HG03575 (cell line): ENCODE results near the gene ZNF398.
"Not testable (repeated sequence)": the region's sequence is repeated elsewhere in the genome, so short reads cannot be mapped to it uniquely, and the experiment has no call there.

Source experiments
- ATAC-seq: cut with Tn5 transposase; IDR thresholded peaks from one replicate; pipeline ENCODE4 v1.9.1; 2021; ENCODE audit not compliant: unreplicated experiment, insufficient number of reproducible peaks, low FRiP score; ENCODE audit errors: extremely low read depth

The ZNF398 gene

DNA sequence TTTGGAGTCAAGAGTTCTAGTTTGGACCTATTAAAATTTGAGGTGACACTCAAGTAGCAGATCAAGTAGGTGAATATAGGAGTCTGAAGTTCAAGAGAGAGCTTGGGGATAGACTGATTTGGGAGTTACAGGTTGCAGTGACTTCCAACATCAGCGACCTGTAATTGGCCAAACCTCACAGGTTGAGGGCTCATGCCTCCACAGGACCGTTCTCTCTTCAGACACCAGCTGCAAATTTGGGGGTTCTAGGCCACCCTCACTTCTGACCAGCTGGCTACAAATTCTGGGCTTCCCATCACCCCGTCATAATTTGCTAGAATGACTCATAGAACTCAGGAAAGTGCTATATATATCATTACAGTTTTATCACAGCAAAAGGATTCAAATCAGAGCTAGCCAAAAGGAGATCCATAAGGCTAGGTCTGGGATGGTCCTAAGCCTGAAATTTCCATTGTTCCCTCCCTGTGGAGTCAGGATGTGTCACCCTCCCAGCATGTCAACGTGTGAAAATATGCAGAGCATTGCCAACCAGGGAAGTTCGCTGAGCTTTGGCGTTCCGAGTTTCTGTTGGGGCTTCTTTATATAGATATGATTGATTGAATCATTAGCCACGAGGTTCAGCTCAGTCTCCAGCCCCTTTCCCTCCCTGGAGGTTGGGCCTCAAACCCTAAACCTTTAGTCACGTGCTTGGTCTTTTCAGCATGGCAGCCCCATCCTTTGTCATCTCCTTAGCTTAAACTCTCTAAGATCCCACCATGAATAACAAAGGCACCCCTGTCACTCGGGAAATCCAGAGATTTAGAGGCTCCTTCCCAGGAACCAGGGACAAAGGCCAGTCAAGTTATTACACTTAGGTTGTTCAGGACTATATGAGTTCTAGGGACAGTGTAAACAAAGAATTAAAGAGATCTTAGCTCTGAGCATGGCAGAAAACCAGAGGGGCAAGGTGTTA is 71.5 kb downstream of the ZNF398 start:
- ATAC-seq, result no peak

DNA sequence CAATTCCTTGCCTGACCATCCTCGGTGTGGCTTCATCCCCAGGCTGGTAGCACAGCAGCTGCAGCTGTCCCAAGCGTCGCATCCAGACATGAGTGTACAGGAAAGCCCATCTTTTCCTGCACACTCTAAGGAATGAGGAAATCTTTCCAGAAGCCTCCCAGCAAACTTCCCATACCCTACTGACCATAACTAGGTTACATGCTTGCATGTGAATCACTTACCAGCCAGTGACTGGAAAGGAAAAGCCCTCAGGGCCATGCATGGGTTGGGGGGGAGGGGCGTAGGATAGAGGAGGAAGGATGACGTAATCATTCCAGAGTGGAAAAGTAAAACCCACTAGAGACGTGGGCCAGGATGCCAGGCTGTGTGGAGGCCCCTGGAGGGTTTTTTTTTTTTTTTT is 73.3 kb downstream of the ZNF398 start:
- no peak for ATAC-seq

DNA sequence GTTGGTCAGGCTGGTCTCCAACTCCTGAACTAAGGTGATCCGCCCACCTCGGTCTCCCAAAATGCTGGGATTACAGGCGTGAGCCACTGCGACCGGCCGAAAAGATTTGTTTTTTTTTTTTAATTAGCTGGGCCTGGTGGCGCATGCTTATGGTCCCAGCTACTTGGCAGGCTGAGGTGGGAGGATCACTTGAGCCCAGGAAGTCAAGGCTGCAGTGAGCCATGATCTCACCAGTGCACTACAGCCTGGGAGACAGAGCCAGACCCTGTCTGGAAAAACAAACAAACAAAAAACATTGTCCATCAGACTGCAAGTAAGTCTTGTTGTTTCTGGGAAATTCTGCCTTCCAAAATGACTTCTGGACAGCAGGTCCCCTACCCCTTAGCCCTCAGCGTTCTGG is 75.9 kb downstream of the ZNF398 start:
- ATAC-seq, result no peak

DNA sequence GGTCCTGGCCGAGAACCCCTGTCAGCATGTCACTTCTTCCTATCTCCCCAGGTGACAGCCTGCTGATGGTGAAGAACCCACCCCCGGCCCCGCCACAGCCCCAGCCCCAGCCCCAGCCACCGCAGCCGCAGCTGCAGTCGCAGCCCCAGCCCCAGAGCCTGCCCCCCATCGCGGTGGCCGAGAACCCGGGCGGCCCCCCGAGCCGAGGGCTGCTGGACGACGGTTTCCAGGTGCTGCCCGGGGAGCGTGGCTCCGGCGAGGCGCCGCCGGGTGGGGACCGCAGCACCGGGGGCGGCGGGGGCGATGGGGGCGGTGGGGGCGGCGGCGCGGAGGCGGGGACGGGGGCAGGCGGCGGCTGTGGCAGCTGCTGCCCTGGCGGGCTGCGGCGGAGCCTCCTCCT is 76.5 kb downstream of the ZNF398 start:
- no peak for ATAC-seq

DNA sequence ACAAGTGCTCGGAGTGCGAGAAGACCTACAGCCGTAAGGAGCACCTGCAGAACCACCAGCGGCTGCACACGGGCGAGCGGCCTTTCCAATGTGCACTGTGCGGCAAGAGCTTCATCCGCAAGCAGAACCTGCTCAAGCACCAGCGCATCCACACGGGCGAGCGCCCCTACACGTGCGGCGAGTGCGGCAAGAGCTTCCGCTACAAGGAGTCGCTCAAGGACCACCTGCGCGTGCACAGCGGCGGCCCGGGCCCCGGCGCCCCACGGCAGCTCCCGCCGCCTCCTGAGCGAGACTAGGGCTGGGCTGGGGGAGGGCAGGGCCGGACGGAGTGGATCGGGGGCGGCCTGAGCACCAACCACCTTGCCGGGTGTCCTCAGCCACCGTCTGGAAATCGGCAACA is 77.1 kb downstream of the ZNF398 start:
- no peak for ATAC-seq

DNA sequence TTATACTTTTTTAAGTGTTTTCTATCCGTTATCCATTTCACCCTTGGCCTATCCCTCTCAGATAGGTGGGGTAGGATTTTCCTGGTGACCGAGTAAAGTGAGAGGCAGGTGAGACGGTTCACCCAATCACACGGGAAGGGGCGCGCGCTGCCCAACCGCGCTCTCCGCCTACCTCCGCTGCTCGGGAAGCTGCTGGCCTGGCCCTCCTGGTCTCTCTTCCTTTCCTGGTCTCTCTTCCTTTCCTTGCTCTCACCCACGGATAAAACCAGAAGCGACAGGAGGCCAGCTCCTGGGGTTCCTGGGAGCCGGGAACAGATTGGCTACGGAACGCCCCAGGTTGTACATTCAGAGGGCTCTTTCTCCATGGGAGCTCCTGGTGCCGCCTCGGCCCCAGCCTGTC is 77.9 kb downstream of the ZNF398 start:
- ATAC-seq, result no peak

DNA sequence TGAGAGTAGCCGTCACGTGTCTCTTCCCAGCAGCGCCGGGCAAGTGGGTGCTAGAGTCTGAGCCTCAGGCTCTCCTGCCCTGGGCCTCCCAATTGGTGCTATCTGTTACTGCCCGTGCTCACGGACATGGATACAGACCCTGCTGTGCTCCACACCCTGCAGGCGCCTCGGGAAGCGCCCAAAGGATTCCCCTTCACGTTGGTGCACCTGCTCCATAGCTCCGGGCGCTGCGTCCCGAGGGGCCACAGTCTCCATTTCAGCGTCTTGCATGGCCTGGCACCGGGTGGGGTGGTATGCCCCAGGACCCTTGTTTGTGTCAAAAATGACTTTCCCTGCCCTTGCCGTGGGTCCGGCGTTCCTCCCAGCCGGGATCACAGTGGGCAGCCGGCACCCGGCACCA is 78.4 kb downstream of the ZNF398 start:
- ATAC-seq, result no peak

DNA sequence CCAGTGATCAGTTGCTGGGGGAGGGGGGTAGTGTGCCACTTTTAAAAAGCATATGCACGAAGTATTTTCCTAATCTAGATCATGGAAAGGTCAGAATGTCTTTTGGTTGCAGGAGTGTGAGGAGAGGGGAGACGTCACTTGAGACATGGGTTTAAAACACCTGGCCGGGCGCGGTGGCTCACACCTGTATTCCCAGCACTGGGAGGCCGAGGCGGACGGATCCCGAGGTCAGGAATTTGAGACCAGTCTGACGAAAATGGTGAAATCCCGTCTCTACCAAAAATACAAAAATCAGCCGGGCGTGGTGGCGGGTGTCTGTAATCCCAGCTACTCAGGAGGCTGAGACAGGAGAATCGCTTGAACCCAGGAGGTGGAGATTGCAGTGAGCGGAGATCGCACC is 79.1 kb downstream of the ZNF398 start:
- not testable (repeated sequence) for ATAC-seq

DNA sequence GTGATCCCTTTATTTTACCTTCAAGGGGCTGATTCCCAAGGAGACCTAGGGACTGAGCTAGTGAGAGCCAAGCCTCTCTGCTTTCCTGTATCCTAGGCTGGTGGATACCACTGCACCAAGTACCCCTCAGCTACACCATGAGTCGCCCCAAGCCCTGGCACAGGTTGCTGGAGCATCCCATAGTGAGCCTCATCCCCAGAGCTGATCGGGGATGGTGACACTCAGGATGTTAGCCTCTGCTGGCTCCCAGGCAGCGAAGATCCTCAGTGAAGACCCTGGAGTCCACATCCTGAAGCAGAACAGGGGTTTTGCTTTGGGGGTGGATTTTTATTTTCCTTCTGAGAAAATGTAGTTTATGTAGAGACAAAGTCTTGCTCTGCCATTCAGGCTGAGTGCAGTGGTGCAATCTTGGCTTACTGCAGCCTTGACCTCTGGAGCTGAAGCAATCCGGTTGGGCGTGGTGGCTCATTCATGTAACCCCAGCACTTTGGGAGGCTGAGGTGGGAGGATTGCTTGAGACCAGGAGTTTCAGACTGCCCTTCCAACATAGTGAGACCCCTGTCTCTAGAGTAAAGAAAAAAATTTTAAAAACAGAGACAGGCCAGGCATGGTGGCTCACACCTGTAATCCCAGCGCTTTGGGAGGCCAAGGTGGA is 79.7 kb downstream of the ZNF398 start:
- ATAC-seq, result no peak

DNA sequence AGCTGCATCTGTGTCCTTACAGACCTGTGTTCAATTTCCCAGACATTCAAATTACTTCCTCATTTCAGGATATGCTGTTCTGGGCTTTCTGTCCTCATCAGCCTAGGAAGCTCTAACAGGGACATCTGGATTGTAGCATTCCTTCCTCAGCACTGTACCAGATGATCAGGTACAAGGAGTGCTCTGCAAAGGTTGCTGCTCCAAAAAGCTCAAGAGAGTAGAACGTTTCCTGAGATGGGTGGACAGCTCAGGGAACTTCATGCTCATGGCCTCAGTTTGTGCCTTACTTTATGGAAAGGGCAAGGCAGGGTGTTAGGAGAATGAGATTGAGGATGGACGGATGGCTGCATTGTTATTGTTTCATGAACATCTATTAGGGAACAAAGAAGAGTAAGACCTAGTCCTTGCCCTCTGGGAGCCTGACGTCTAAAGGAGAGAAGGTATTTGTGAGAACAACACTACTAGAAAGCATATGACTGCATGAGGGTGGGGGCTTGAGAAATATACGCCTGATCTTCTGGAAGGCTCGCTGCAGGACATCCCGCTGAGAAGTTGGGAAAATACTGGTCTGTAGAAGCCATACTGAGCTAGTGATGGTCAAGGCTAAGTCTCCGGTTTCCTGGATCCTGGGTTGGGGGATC is 81.7 kb downstream of the ZNF398 start:
- ATAC-seq, result no peak

DNA sequence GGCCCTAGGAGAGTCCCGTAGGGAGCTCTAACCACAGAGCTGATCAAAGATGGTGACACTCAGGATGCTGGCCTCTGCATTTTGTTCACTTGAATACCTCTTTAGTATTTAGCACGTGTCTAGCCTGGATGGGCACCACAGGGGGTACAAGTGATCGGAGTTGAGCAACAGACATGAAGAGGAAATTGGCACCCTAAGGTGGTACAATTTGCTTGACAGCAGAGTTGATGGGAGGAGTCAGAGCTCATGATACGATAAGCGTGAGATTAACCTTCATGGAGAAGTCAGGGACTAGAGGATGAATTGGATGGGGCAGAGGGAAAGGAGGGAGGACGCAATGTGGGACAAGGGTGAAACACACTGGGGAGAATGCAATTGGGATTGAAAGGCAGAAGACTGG is 82.3 kb downstream of the ZNF398 start:
- ATAC-seq, result no peak

DNA sequence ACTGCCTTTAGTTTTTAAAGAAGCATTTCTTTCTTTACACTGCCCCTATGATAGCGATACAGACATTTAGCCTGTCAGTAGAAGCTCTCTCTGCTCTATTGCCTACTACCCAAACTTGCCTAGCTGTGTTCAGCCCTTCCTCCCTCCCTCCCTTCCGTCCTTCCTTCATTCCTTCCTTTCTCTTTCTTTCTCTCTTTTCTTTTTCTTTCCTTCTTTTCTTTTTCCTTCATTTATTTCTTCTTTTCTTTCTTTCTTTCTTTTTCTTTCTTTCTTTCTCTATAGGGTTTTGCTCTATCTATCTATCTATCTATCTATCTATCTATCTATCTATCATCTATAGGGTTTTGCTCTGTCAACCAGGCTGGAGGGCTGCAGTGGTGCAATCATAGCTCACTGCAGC is 85.1 kb downstream of the ZNF398 start:
- no peak for ATAC-seq
